PC-9 (cell line): ENCODE measurements around the gene ERI3.

Experiments used
- EZH2 ChIP-seq: fragments of 200-600 bp; sonication (generic); IDR thresholded peaks from 2 replicates; pipeline ENCODE4 v1.8.0; 2017; ENCODE audit warnings: antibody characterized with exemption, low read depth
- TF ChIP-seq, protein P1 (sequence below): fragments of 200-600 bp; sonication (generic); conservative IDR thresholded peaks from 2 replicates; pipeline ENCODE4 v1.6.1; 2017; ENCODE audit warnings: mixed run types, antibody characterized with exemption, mild to moderate bottlenecking, moderate library complexity

DNA sequence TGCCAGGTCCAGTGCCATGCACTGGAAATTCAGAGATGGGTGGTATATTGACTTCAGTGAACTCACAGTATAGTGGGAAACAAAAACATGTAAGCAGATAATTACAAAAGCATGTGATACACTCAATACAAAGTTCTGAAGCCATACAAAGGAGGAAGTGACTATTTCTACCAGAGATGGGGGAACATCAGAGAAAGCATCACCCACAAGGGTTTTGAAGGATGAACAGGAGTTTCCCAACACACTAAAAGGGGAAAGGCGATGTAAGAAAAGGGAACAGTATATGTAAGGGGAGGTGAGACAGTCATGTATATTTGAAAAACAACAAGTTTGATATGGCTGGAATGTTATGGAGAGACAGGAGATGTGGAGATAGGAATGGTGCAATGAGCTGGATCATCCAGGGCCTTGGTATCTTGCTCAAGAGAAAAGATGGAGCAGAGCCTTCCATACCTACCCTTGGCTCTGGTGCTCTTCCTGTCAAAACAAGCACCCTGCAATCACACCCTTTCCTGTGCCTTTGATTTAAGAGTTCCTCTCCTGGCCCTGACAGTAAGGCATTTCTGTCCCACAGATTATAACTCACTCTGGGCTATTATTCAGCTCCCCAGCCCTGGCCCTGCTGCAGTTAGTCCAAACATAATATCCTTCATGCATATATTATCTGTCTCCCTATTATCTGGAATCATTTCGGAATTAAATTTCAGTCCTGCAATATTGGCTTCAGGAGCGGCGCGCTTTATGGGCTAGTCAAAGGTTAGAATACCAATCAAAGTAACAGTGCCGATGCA, 81.3 kb downstream of the ERI3 start:
- TF ChIP-seq, protein P1, sequence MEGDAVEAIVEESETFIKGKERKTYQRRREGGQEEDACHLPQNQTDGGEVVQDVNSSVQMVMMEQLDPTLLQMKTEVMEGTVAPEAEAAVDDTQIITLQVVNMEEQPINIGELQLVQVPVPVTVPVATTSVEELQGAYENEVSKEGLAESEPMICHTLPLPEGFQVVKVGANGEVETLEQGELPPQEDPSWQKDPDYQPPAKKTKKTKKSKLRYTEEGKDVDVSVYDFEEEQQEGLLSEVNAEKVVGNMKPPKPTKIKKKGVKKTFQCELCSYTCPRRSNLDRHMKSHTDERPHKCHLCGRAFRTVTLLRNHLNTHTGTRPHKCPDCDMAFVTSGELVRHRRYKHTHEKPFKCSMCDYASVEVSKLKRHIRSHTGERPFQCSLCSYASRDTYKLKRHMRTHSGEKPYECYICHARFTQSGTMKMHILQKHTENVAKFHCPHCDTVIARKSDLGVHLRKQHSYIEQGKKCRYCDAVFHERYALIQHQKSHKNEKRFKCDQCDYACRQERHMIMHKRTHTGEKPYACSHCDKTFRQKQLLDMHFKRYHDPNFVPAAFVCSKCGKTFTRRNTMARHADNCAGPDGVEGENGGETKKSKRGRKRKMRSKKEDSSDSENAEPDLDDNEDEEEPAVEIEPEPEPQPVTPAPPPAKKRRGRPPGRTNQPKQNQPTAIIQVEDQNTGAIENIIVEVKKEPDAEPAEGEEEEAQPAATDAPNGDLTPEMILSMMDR, result no peak
- no peak for TF ChIP-seq EZH2
